K562 (cell line): ENCODE measurements around the gene NRG2. TPM values are rescaled to one million over a fixed set of nuclear protein-coding genes. Genes with fewer than 3 reads are reported as not detected.

Source experiments
- BMI1 ChIP-seq: fragments of 150-350 bp; IDR thresholded peaks from 2 replicates; pipeline ENCODE4 v1.6.1; 2014; ENCODE audit warnings: low read length
- CBX5 ChIP-seq: IDR thresholded peaks from 2 replicates; pipeline ENCODE4 v1.6.1; 2014; ENCODE audit warnings: low read depth, borderline replicate concordance
- CC2D1A ChIP-seq: fragments of 450-650 bp; IDR thresholded peaks from 2 replicates; pipeline ENCODE4 v1.6.1; 2017; ENCODE audit warnings: mild to moderate bottlenecking
- CXXC5 ChIP-seq: fragments of 250-450 bp; sonication (Bioruptor Pico); IDR thresholded peaks from 2 replicates; pipeline ENCODE4 v1.8.0; 2022; ENCODE audit warnings: inconsistent platforms, mild to moderate bottlenecking, moderate library complexity
- DEAF1 ChIP-seq: fragments of 450-650 bp; formaldehyde crosslinking; IDR thresholded peaks from 2 replicates; pipeline ENCODE4 v1.4.0; 2020; ENCODE audit warnings: mild to moderate bottlenecking, moderate library complexity
- MAZ ChIP-seq, 2 experiments: fragments of 450-650 bp in 1 of 2; sonication (generic) in 1 of 2; formaldehyde crosslinking; IDR thresholded peaks in 1 of 2; conservative IDR thresholded peaks in 1 of 2; 2 replicates each; pipeline versions ENCODE4 v1.4.0 to v1.5.0; 2020; ENCODE audit warnings: mild to moderate bottlenecking in 1 of 2, missing genetic modification reagents in 1 of 2
- MLLT1 ChIP-seq, 2 experiments: fragments of 450-650 bp; IDR thresholded peaks; 2 replicates each; pipeline ENCODE4 v1.6.1; 2016
- MNT ChIP-seq, 2 experiments: fragments of 450-650 bp; conservative IDR thresholded peaks; 2 replicates each; pipeline ENCODE4 v1.6.1; 2017; ENCODE audit warnings: mild to moderate bottlenecking in 2 of 2, moderate library complexity in 2 of 2
- RBM22 ChIP-seq: fragments of 200-400 bp; formaldehyde crosslinking; IDR thresholded peaks from 2 replicates; pipeline ENCODE4 v1.6.1; 2018; ENCODE audit warnings: low read length, low read depth; ENCODE audit not compliant: poor library complexity, severe bottlenecking
- TEAD1 ChIP-seq, 2 experiments: fragments of 450-650 bp in 1 of 2; sonication (generic) in 1 of 2; formaldehyde crosslinking; IDR thresholded peaks; 2 replicates each; pipeline versions ENCODE4 v1.4.0 to v1.8.0; 2020 to 2022; ENCODE audit warnings: mild to moderate bottlenecking in 2 of 2, missing genetic modification reagents in 1 of 2
- VEZF1 ChIP-seq: fragments of 200-800 bp; sonication (Bioruptor generic); IDR thresholded peaks from 2 replicates; pipeline ENCODE4 v1.6.1; 2017; ENCODE audit warnings: missing genetic modification characterization, missing compliant biosample characterization
- ZNF398 ChIP-seq: fragments of 250-450 bp; sonication (Bioruptor Pico); IDR thresholded peaks from 2 replicates; pipeline ENCODE4 v1.8.0; 2021; ENCODE audit warnings: moderate library complexity, mild to moderate bottlenecking, inconsistent platforms
- polyA plus RNA-seq, 8 experiments: library from polyadenylated mRNA; depleted of rRNA in 4 of 8; stranded (reverse) in 5 of 8; unstranded in 3 of 8; fragments of >200 nt; fragmentation: Nextera tagmentation in 2 of 8; fragmentation: Illumina TruSeq in 1 of 8; extraction: Ambion mirVana in 2 of 8; extraction: Trizol in 1 of 8; gene quantifications; 2 replicates each; pipeline versions ENCODE4 v1.2.1 to v1.2.3, GENCODE V29; 2011 to 2014; ENCODE audit warnings: inconsistent platforms in 1 of 8, missing spikeins in 1 of 8
- total RNA-seq, 7 experiments: library from RNA; depleted of rRNA in 6 of 7; stranded (reverse); fragments of >200 nt in 6 of 7; fragmentation: Illumina TruSeq in 2 of 7; extraction: Trizol in 2 of 7; gene quantifications; 2 replicates each; pipeline versions ENCODE4 v1.2.1 to v1.2.3, GENCODE V29; 2011 to 2021; ENCODE audit warnings: low replicate concordance in 1 of 7

NRG2 gene
- total and polyA plus RNA-seq, 9 of the 15 experiments (the other 6 are each of a cell fraction or from before 2014, with no cell fraction given) = not detected

DNA sequence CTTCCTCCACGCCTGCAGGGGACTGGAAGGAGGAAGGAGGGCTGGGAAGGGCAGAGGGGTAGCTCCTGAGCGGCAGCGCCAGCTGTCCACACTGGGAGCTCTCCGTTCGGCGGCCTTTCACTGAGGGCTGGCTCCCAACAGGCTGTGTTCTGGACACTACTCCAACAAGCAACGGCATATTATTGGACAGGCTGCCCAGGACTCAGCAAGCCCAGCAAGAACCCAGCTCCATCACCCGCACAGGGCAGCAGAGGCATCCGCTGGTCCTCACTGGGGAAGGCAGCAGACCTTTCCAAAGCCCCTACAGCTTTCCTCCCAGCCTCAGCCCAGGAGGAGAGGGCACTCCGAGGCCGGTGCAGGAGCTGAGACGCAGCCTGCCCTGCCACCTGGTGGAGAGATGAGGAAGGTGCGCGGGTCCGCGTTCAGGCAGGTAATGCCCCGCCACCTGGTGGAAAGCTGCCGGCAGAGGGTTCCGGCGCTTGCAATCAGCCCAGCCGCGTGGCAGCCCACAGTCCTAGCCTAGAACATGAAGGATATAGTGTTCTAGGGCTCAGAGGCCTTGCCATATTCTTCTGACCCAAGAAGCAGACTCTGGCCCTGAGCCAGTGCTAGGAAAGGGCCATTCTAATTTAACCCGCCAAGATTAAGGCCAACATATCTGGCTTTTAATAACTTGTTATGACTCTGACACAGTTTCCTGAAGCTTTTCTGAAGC is 74.4 kb downstream of the NRG2 start (continued):
- TF ChIP-seq ZNF398 (CRISPR knock-in tag) (no peak), TEAD1 (CRISPR knock-in tag; IDR thresholded peaks at IDR 0.05) (0 out of 4 replicates have a peak, but pooled peaks of 1 of the 2 experiments have one; percentile 33), CBX5 (no peak), CXXC5 (CRISPR knock-in tag) (peak; percentile 36; the same call in 1 of the 2 replicates), MAZ (CRISPR knock-in tag; conservative IDR thresholded peaks at IDR 0.05 in 1 of 2, IDR thresholded peaks at IDR 0.05 in 1 of 2) (peak; percentile 42 to 90; a peak in 3 of 4 replicates), CC2D1A (0 out of 2 replicates have a peak, but pooled peaks have one; percentile 44), RBM22 (no peak), MLLT1 (IDR thresholded peaks at IDR 0.05) (peak in 1 of 2 experiments; percentile 93; a peak in 1 of 4 replicates), MNT (conservative IDR thresholded peaks at IDR 0.05) (0 out of 4 replicates have a peak, but pooled peaks of 1 of the 2 experiments have one; percentile 19), DEAF1 (CRISPR knock-in tag) (peak; percentile 95), BMI1 (peak; percentile 60; the same call in 1 of the 2 replicates), VEZF1 (CRISPR knock-in tag) (peak; percentile 57; the same call in 1 of the 2 replicates)
